Measurements from ENCODE around the gene S1PR5. TPM values are rescaled to one million over a fixed set of nuclear protein-coding genes. Genes with fewer than 3 reads are reported as not detected.
A peak's percentile ranks its signal among the peaks of the same experiment; 100 is the strongest.

S1PR5 gene
- total and polyA plus RNA-seq, 2 of the 8 experiments (the other 6 are each of a cell fraction or from before 2014, with no cell fraction given): 2.4 to 8.6 TPM

DNA sequence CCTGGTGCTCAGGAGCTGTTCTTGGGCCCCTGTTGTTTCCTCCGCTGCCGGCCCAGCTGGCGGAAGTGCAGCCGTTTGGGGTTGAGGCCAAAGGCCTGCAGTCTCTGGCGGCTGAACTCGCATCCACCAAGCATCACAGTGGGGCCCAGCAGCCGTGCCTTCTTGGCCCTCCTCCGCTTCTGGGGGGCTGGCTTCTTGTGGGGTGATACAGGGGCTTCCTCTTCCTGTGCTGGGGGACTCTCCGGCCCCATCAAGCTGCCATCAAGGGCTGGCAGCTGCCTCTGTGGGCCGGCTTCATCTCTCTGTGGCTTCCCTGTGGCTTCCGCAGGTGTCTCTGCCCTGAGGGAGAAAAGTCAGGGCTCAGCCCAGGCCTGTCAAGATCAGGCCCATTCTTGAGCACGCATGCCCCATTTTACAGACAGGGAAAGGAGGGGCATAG is 36.7 kb upstream of the S1PR5 start:
- no peak overlapping the region for H3K27ac ChIP-seq (ENCODE audit: low read depth, low read length)
- no peak overlapping the region for H4K5ac ChIP-seq (ENCODE audit: insufficient read length, low read depth, low read length)
- H3K4ac ChIP-seq (replicated peaks; ENCODE audit: insufficient read length, low read depth, low read length): no peak overlapping the region
- DNase-seq (ENCODE audit: low read depth in 1 of 2, low spot score in 2 of 2) (no peak), FAIRE-seq (no peak)
- H2BK5ac ChIP-seq (ENCODE audit: low read depth, low read length): no peak overlapping the region
- H2AFZ ChIP-seq (ENCODE audit: low read length): no peak overlapping the region
- H3K27me3 ChIP-seq (replicated peaks in 1 of 4; ENCODE audit: control insufficient read depth in 3 of 4, extremely low read depth in 1 of 4, insufficient read depth in 3 of 4, low read length in 3 of 4): no peaks in the 10 kb centered on the region
- no peak overlapping the region for H2AK5ac ChIP-seq (ENCODE audit: low read depth, low read length)
- H3K79me1 ChIP-seq (ENCODE audit: low read depth, low read length): no peaks in the 10 kb centered on the region
- no peak overlapping the region for H2BK15ac ChIP-seq (ENCODE audit: low read length)
- no peak overlapping the region for H4K8ac ChIP-seq (ENCODE audit: extremely low read depth, insufficient read depth, low read length)
- no peak overlapping the region for H2BK20ac ChIP-seq (ENCODE audit: low read length)
- peaks cover 10 to 73% (median 46%) of the 10 kb centered on the region in 4 experiments; a peak in 7 of 8 replicates for H3K36me3 ChIP-seq (ENCODE audit: control insufficient read depth in 2 of 4, insufficient read depth in 4 of 4, low read length in 3 of 4)
- H3K56ac ChIP-seq (replicated peaks; ENCODE audit: insufficient read length, low read depth, low read length): no peak overlapping the region
- H3K23me2 ChIP-seq (ENCODE audit: low read depth, low read length): no peaks in the 10 kb centered on the region
- no peak overlapping the region for H3K14ac ChIP-seq (ENCODE audit: insufficient read length)
- ChIA-PET POLR2A (ENCODE audit: partially characterized antibody) (interaction anchor here (1.0 to 5.0 kb wide), 6 partner anchors 8 to 54 kb away, joined by 3 to 41 read pairs (median 7); partner anchors contain the start of gene KRI1), CTCF (ENCODE audit: partially characterized antibody) (interaction anchor here (1.0 to 4.5 kb wide), 9 partner anchors 10 to 150 kb away, joined by 4 to 25 read pairs (median 6); partner anchors contain the start of gene ATG4D)
- no peaks in the 10 kb centered on the region for H3K9me3 ChIP-seq (ENCODE audit: insufficient read depth in 2 of 2, low read depth in 1 of 2, low read length in 1 of 2)
- peaks cover 6 to 19% of the 10 kb centered on the region in 2 experiments for H4K20me1 ChIP-seq (replicated peaks in 1 of 2; ENCODE audit: control insufficient read depth in 1 of 2, insufficient read depth in 2 of 2, low read length in 2 of 2)
- no peaks in the 10 kb centered on the region for H3K79me2 ChIP-seq (ENCODE audit: control insufficient read depth in 1 of 2, insufficient read depth in 2 of 2, low read length in 2 of 2)
- no peak overlapping the region for H3K23ac ChIP-seq (ENCODE audit: insufficient read length)
- TF ChIP-seq ASH2L (IDR thresholded peaks at IDR 0.05; ENCODE audit: low read length) (no peak), POLR2A (IDR thresholded peaks at IDR 0.05; ENCODE audit: control extremely low read depth in 1 of 2, low read depth in 2 of 2, low read length in 2 of 2) (peak in 1 of 2 experiments; percentile 9; a peak in 1 of 3 replicates)
- H2BK120ac ChIP-seq (replicated peaks; ENCODE audit: low read depth, low read length): no peak overlapping the region
- no peak overlapping the region for H2BK12ac ChIP-seq (ENCODE audit: low read depth, low read length)
- WGBS, 2 experiments (ENCODE audit: extremely low coverage in 1 of 2, insufficient coverage in 1 of 2, insufficient read length in 1 of 2, insufficient replicate concordance in 2 of 2, low coverage in 1 of 2, low lambda C conversion rate in 2 of 2, missing lambda C conversion rate in 1 of 2): 91% methylated on average over 8 of the region's 12 CpGs; no CpG with 5 or more reads in 1 of the 2 experiments
- no peaks in the 10 kb centered on the region for H3K4me1 ChIP-seq (replicated peaks in 1 of 4; ENCODE audit: control insufficient read depth in 3 of 4, insufficient read depth in 4 of 4, low read length in 3 of 4)
- no peak overlapping the region for H3K18ac ChIP-seq (ENCODE audit: extremely low read depth, low read length)
- H3K4me2 ChIP-seq (ENCODE audit: insufficient read depth in 1 of 2, low read depth in 2 of 2, low read length in 2 of 2): no peak overlapping the region
- H4K91ac ChIP-seq (replicated peaks; ENCODE audit: insufficient read length, low read length): no peak overlapping the region
- H3K9ac ChIP-seq (replicated peaks in 1 of 4; ENCODE audit: extremely low read depth in 1 of 4, low read depth in 3 of 4, low read length in 3 of 4): no peak overlapping the region
- no peak overlapping the region for H3K4me3 ChIP-seq (ENCODE audit: extremely low read depth in 1 of 4, insufficient read depth in 2 of 4, low read depth in 3 of 4, low read length in 4 of 4)

All from H1 (cell line).